WERI-Rb-1 (cell line): Measurements from ENCODE around the gene TAS2R14.

Experiments
- DNase-seq: peaks from one replicate; pipeline ENCODE4 v3.0.0-alpha.2; 2020
- H3K27ac ChIP-seq: fragments of 250-450 bp; sonication (Bioruptor Pico); 2 replicates; pipeline ENCODE4 v1.5.1; 2020; ENCODE audit warnings: mild to moderate bottlenecking, moderate library complexity
- H3K27me3 ChIP-seq: fragments of 250-450 bp; sonication (Bioruptor Pico); 2 replicates; pipeline ENCODE4 v1.5.1; 2021; ENCODE audit warnings: mild to moderate bottlenecking, low read depth, moderate library complexity; ENCODE audit not compliant: insufficient read depth, severe bottlenecking
- H3K36me3 ChIP-seq: fragments of 250-450 bp; sonication (Bioruptor Pico); 2 replicates; pipeline ENCODE4 v1.5.1; 2020; ENCODE audit warnings: mild to moderate bottlenecking, moderate library complexity
- H3K4me3 ChIP-seq: 2 replicates; pipeline ENCODE4 v1.5.1; 2011; ENCODE audit warnings: low read depth, mild to moderate bottlenecking, control low read depth, low read length
- H3K9me3 ChIP-seq: fragments of 250-450 bp; sonication (Bioruptor Pico); 2 replicates; pipeline ENCODE4 v1.5.1; 2021; ENCODE audit warnings: mild to moderate bottlenecking, moderate library complexity; ENCODE audit not compliant: severe bottlenecking
- CTCF ChIP-seq: IDR thresholded peaks from 2 replicates; pipeline ENCODE4 v1.5.1; 2011; ENCODE audit warnings: low read depth, mild to moderate bottlenecking, control low read depth, inconsistent platforms, low read length

The TAS2R14 gene

GRCh38 chr12:10967409-10967808 is 28.3 kb upstream of the TAS2R14 start:
- H3K4me3 ChIP-seq, result no peak overlapping the region
- no peaks in the 10 kb centered on the region for H3K9me3 ChIP-seq
- H3K27ac ChIP-seq, result no peak overlapping the region
- H3K27me3 ChIP-seq, result no peaks in the 10 kb centered on the region
- DNase-seq, result no peak
- no peak for TF ChIP-seq CTCF
- no peaks in the 10 kb centered on the region for H3K36me3 ChIP-seq

GRCh38 chr12:10966314-10966713 is 27.3 kb upstream of the TAS2R14 start:
- no peak for DNase-seq
- no peak overlapping the region for H3K4me3 ChIP-seq
- no peak for TF ChIP-seq CTCF

GRCh38 chr12:10965476-10965875 is 26.4 kb upstream of the TAS2R14 start:
- no peak overlapping the region for H3K27ac ChIP-seq
- no peak for DNase-seq
- no peaks in the 10 kb centered on the region for H3K36me3 ChIP-seq
- no peak overlapping the region for H3K4me3 ChIP-seq
- H3K27me3 ChIP-seq, result no peaks in the 10 kb centered on the region
- H3K9me3 ChIP-seq, result no peaks in the 10 kb centered on the region
- no peak for TF ChIP-seq CTCF

More at GRCh38 chr12:10966314-10966713, 27.3 kb upstream of the TAS2R14 start:
- H3K36me3 ChIP-seq, result no peaks in the 10 kb centered on the region
- H3K27ac ChIP-seq, result no peak overlapping the region
- H3K9me3 ChIP-seq, result no peaks in the 10 kb centered on the region
- no peaks in the 10 kb centered on the region for H3K27me3 ChIP-seq

- DNase-seq, result no peak
- Histone ChIP-seq H3K4me3 (no peak overlapping the region), H3K27ac (no peak overlapping the region), H3K9me3 (no peaks in the 10 kb centered on the region), H3K27me3 (no peaks in the 10 kb centered on the region), H3K36me3 (no peaks in the 10 kb centered on the region)
- TF ChIP-seq CTCF, result no peak
Measured at GRCh38 chr12:10960211-10960610, 21.1 kb upstream of the TAS2R14 start.

GRCh38 chr12:10959804-10960203 is 20.7 kb upstream of the TAS2R14 start:
- Histone ChIP-seq H3K27ac (no peak overlapping the region), H3K9me3 (no peaks in the 10 kb centered on the region), H3K4me3 (no peak overlapping the region), H3K27me3 (no peaks in the 10 kb centered on the region), H3K36me3 (no peaks in the 10 kb centered on the region)
- no peak for TF ChIP-seq CTCF
- no peak for DNase-seq

GRCh38 chr12:10957741-10958140 is 18.7 kb upstream of the TAS2R14 start:
- Histone ChIP-seq H3K27me3 (no peaks in the 10 kb centered on the region), H3K36me3 (no peaks in the 10 kb centered on the region), H3K27ac (no peak overlapping the region), H3K9me3 (no peaks in the 10 kb centered on the region), H3K4me3 (no peak overlapping the region)
- TF ChIP-seq CTCF, result no peak
- DNase-seq, result no peak
